HG03521 (cell line): Measurements from ENCODE around the gene COQ8A.
"Not testable (repeated sequence)": the region's sequence is repeated elsewhere in the genome, so short reads cannot be mapped to it uniquely, and the experiment has no call there.

Source experiments
- ATAC-seq: cut with Tn5 transposase; IDR thresholded peaks from one replicate; pipeline ENCODE4 v1.9.1; 2021; ENCODE audit warnings: mild to moderate bottlenecking, moderate library complexity; ENCODE audit not compliant: unreplicated experiment

The COQ8A gene

GRCh38 chr1:226951286-226952117 is 11.4 kb downstream of the COQ8A start:
- no peak for ATAC-seq

- ATAC-seq: no peak
Observed at GRCh38 chr1:226952118-226952441, 12.0 kb downstream of the COQ8A start.

GRCh38 chr1:226953175-226953800 is 13.2 kb downstream of the COQ8A start:
- no peak for ATAC-seq

- ATAC-seq: no peak
Observed at GRCh38 chr1:226954337-226954736, 14.2 kb downstream of the COQ8A start.

- no peak for ATAC-seq
Observed at GRCh38 chr1:226954777-226955176, 14.7 kb downstream of the COQ8A start.

- not testable (repeated sequence) for ATAC-seq
Observed at GRCh38 chr1:226955857-226956256, 15.8 kb downstream of the COQ8A start.

GRCh38 chr1:226956942-226957713 is 17.0 kb downstream of the COQ8A start:
- no peak for ATAC-seq

- no peak for ATAC-seq
Observed at GRCh38 chr1:226957714-226958113, 17.6 kb downstream of the COQ8A start.

- no peak for ATAC-seq
Observed at GRCh38 chr1:226958300-226958699, 18.2 kb downstream of the COQ8A start.

- no peak for ATAC-seq
Observed at GRCh38 chr1:226960256-226960655, 20.2 kb downstream of the COQ8A start.

- ATAC-seq: no peak
Observed at GRCh38 chr1:226960944-226961765, 21.1 kb downstream of the COQ8A start.

GRCh38 chr1:226962421-226963391 is 22.6 kb downstream of the COQ8A start:
- no peak for ATAC-seq

- no peak for ATAC-seq
Observed at GRCh38 chr1:226964068-226964425, 24.0 kb downstream of the COQ8A start.

- no peak for ATAC-seq
Observed at GRCh38 chr1:226964611-226965486, 24.8 kb downstream of the COQ8A start.

- ATAC-seq: no peak
Observed at GRCh38 chr1:226965581-226966440, 25.7 kb downstream of the COQ8A start.

GRCh38 chr1:226966683-226967082 is 26.6 kb downstream of the COQ8A start:
- ATAC-seq: no peak

GRCh38 chr1:226967665-226968064 is 27.6 kb downstream of the COQ8A start:
- no peak for ATAC-seq

- no peak for ATAC-seq
Observed at GRCh38 chr1:226971765-226972164, 31.7 kb downstream of the COQ8A start.
